HCT116 (cell line): ENCODE results near the gene NALCN.

Experiments
- CTCF ChIP-seq, 3 experiments: fragments of 200-600 bp in 1 of 3; sonication (generic) in 1 of 3; IDR thresholded peaks in 2 of 3; conservative IDR thresholded peaks in 1 of 3; 2 replicates each; pipeline ENCODE4 v1.5.1; 2012 to 2017; ENCODE audit warnings: low read depth in 2 of 3, low read length in 2 of 3, antibody characterized with exemption in 1 of 3, borderline replicate concordance in 1 of 3, control low read depth in 1 of 3, mild to moderate bottlenecking in 1 of 3, mixed read lengths in 1 of 3, mixed run types in 1 of 3, moderate library complexity in 1 of 3; ENCODE audit not compliant: insufficient read depth in 1 of 3
- POLR2A ChIP-seq: IDR thresholded peaks from 2 replicates; pipeline ENCODE4 v1.7.0; 2011; ENCODE audit warnings: borderline replicate concordance; ENCODE audit not compliant: insufficient read depth, insufficient read length; ENCODE audit errors: extremely low read depth
- TF ChIP-seq, protein P1 (sequence below): IDR thresholded peaks from 2 replicates; pipeline ENCODE4 v1.6.1; 2012

DNA sequence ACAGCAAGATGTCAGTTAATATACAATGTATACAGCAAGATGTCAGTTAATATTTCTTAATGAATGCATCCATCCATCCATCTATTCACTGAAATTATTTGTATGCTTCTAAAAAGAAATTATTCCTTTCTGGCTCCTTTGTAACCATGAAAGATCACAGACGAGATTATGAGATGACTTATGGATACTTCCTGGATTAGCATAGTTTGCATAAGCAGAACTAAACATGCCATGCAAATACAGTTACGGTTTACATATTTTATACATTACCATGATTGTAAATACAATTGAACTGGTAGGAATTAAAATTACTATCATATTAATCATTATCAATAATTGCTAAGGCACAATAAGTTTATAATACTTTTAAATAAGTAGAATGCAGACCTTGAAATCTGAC lies 32.7 kb downstream of the NALCN start:
- TF ChIP-seq CTCF (IDR thresholded peaks at IDR 0.05 in 2 of 3, conservative IDR thresholded peaks at IDR 0.05 in 1 of 3; ENCODE audit: borderline replicate concordance in 1 of 3, insufficient read depth in 1 of 3, low read depth in 2 of 3, low read length in 2 of 3) (no peak), POLR2A (no peak)
- TF ChIP-seq, protein P1, sequence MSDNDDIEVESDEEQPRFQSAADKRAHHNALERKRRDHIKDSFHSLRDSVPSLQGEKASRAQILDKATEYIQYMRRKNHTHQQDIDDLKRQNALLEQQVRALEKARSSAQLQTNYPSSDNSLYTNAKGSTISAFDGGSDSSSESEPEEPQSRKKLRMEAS, result no peak
